UCSD-AML1 (cell line): Measurements from ENCODE around the gene PEX26.
A peak's percentile ranks its signal among the peaks of the same experiment; 100 is the strongest.
"Not testable (repeated sequence)": the region's sequence is repeated elsewhere in the genome, so short reads cannot be mapped to it uniquely, and the experiment has no call there.

Experiments
- DNase-seq: peaks from one replicate; lab custom pipeline; 2025; ENCODE audit not compliant: unreplicated experiment; lab: John Stamatoyannopoulos, UW

PEX26 gene

GRCh38 chr22:18077639-18078328 is at the start of gene PEX26:
Gene PEX26 (plus strand): TSS chr22:18077990. CDS start chr22:18078377, 387 bp downstream.
- peak; percentile 93 for DNase-seq

GRCh38 chr22:18028817-18029527 is 48.8 kb upstream of the PEX26 start:
- no peak for DNase-seq

- no peak for DNase-seq
Observed at GRCh38 chr22:18029686-18030267, 48.0 kb upstream of the PEX26 start.

- peak; percentile 22 for DNase-seq
Observed at GRCh38 chr22:18031695-18032454, 45.9 kb upstream of the PEX26 start.

- DNase-seq: no peak
Observed at GRCh38 chr22:18032455-18033101, 45.2 kb upstream of the PEX26 start.

GRCh38 chr22:18033204-18033998 is 44.4 kb upstream of the PEX26 start:
- DNase-seq: no peak

- DNase-seq: no peak
Observed at GRCh38 chr22:18034076-18034475, 43.7 kb upstream of the PEX26 start.

GRCh38 chr22:18035751-18036150 is 42.0 kb upstream of the PEX26 start:
- no peak for DNase-seq

- DNase-seq: not testable (repeated sequence)
Observed at GRCh38 chr22:18040898-18041297, 36.9 kb upstream of the PEX26 start.

- no peak for DNase-seq
Observed at GRCh38 chr22:18042685-18043084, 35.1 kb upstream of the PEX26 start.

GRCh38 chr22:18044548-18045271 is 33.1 kb upstream of the PEX26 start:
- DNase-seq: no peak

GRCh38 chr22:18045794-18046193 is 32.0 kb upstream of the PEX26 start:
- no peak for DNase-seq

GRCh38 chr22:18048041-18048440 is 29.7 kb upstream of the PEX26 start:
- DNase-seq: no peak

- no peak for DNase-seq
Observed at GRCh38 chr22:18048441-18048898, 29.3 kb upstream of the PEX26 start.

GRCh38 chr22:18050065-18050464 is 27.7 kb upstream of the PEX26 start:
- no peak for DNase-seq

GRCh38 chr22:18051113-18051512 is 26.7 kb upstream of the PEX26 start:
- not testable (repeated sequence) for DNase-seq

GRCh38 chr22:18053216-18053946 is 24.4 kb upstream of the PEX26 start:
- not testable (repeated sequence) for DNase-seq

GRCh38 chr22:18055619-18056160 is 22.1 kb upstream of the PEX26 start:
- DNase-seq: no peak
